Loucy (cell line): Measurements from ENCODE around the gene PCGF2.

Experiments
- EZH2phosphoT487 ChIP-seq: fragments of 200-600 bp; IDR thresholded peaks from 2 replicates; pipeline ENCODE4 v1.6.1; 2018; ENCODE audit warnings: antibody characterized with exemption, mild to moderate bottlenecking, moderate library complexity, borderline replicate concordance
- TF ChIP-seq, protein P1 (sequence below): fragments of 200-600 bp; sonication (generic); conservative IDR thresholded peaks from 2 replicates; pipeline ENCODE4 v1.5.1; 2014; ENCODE audit warnings: mild to moderate bottlenecking, antibody characterized with exemption, low read length

DNA sequence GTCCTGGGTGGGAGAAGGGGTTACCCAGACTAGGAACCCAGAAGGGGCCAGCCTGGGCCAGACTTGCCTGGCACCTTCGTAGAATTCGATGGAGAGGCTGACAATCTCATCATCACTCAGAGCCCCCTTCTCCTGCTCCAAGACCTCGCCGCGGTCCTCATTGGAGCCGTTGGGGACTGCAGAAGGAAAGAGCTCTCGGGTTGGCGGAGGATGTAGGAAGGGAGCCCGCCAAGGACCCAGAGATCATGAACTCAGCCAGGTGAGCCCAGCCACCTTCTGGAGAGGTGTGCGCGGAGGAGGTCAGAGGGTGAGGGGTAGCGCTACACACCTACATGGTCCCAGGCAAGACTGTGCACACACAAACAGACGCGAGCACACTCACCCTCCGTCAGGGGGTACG is 9.4 kb downstream of the PCGF2 start:
- TF ChIP-seq, protein P1, sequence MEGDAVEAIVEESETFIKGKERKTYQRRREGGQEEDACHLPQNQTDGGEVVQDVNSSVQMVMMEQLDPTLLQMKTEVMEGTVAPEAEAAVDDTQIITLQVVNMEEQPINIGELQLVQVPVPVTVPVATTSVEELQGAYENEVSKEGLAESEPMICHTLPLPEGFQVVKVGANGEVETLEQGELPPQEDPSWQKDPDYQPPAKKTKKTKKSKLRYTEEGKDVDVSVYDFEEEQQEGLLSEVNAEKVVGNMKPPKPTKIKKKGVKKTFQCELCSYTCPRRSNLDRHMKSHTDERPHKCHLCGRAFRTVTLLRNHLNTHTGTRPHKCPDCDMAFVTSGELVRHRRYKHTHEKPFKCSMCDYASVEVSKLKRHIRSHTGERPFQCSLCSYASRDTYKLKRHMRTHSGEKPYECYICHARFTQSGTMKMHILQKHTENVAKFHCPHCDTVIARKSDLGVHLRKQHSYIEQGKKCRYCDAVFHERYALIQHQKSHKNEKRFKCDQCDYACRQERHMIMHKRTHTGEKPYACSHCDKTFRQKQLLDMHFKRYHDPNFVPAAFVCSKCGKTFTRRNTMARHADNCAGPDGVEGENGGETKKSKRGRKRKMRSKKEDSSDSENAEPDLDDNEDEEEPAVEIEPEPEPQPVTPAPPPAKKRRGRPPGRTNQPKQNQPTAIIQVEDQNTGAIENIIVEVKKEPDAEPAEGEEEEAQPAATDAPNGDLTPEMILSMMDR: no peak
- TF ChIP-seq EZH2phosphoT487: no peak
